BLaER1 treated with 17β-estradiol and CSF1 and Interleukin-3, amounts not matched to agents 10 nM and 100 nM (cell line): Measurements from ENCODE around the gene FLOT2.

Experiments used
- H3K27ac ChIP-seq, 11 experiments: shearing (Covaris generic); formaldehyde crosslinking; 2 replicates each; pipeline ENCODE4 v1.8.1; 2022
- H3K27me3 ChIP-seq, 11 experiments: shearing (Covaris generic); formaldehyde crosslinking; 2 replicates each; pipeline ENCODE4 v1.8.1; 2022
- H3K36me3 ChIP-seq, 11 experiments: shearing (Covaris generic); formaldehyde crosslinking; 2 replicates each; pipeline ENCODE4 v1.8.1; 2022
- H3K4me1 ChIP-seq, 10 experiments: shearing (Covaris generic); formaldehyde crosslinking; 2 replicates each; pipeline ENCODE4 v1.8.1; 2022
- H3K4me2 ChIP-seq, 11 experiments: shearing (Covaris generic); formaldehyde crosslinking; 2 replicates each; pipeline ENCODE4 v1.8.1; 2022
- H3K4me3 ChIP-seq, 10 experiments: shearing (Covaris generic); formaldehyde crosslinking; 2 replicates each; pipeline ENCODE4 v1.8.1; 2022
- H3K9ac ChIP-seq, 11 experiments: shearing (Covaris generic); formaldehyde crosslinking; 2 replicates each; pipeline ENCODE4 v1.8.1; 2022
- H3K9me3 ChIP-seq, 11 experiments: shearing (Covaris generic); formaldehyde crosslinking; replicated peaks in 1 of 11; 2 replicates each; pipeline ENCODE4 v1.8.1; 2022
- H4K20me1 ChIP-seq, 11 experiments: shearing (Covaris generic); formaldehyde crosslinking; 2 replicates each; pipeline ENCODE4 v1.8.1; 2022
- Cebpa-rat ChIP-seq, 11 experiments: shearing (Covaris generic); IDR thresholded peaks; 2 replicates each; pipeline ENCODE4 v1.8.1; 2022

The FLOT2 gene, protein sequence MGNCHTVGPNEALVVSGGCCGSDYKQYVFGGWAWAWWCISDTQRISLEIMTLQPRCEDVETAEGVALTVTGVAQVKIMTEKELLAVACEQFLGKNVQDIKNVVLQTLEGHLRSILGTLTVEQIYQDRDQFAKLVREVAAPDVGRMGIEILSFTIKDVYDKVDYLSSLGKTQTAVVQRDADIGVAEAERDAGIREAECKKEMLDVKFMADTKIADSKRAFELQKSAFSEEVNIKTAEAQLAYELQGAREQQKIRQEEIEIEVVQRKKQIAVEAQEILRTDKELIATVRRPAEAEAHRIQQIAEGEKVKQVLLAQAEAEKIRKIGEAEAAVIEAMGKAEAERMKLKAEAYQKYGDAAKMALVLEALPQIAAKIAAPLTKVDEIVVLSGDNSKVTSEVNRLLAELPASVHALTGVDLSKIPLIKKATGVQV

GRCh38 chr17:28896884-28897768 is at the start of gene FLOT2:
Gene FLOT2 (minus strand): TSS chr17:28897733. CDS start chr17:28897574, 159 bp downstream.
- H4K20me1 ChIP-seq: peaks cover 0 to 7% (median 0%) of the 10 kb centered on the region in 11 experiments; a peak in 2 of 22 replicates
- no peaks in the 10 kb centered on the region for H3K9me3 ChIP-seq
- peak within 1 kb of the TSS; percentile 70 to 91 (median 87) for H3K27ac ChIP-seq
- peak within 1 kb of the TSS; percentile 79 to 94 (median 90) for H3K4me3 ChIP-seq
- H3K36me3 ChIP-seq: peaks cover 0 to 26% (median 9%) of the 10 kb centered on the region in 11 experiments; a peak in 8 of 22 replicates
- H3K4me1 ChIP-seq: peaks cover 78 to 91% (median 82%) of the 10 kb centered on the region in 10 experiments
- TF ChIP-seq Cebpa-rat (IDR thresholded peaks at IDR 0.05): no peak
- H3K4me2 ChIP-seq: peak within 1 kb of the TSS; percentile 84 to 99 (median 92)
- peak within 1 kb of the TSS; percentile 82 to 91 (median 88) for H3K9ac ChIP-seq
- H3K27me3 ChIP-seq: no peaks in the 10 kb centered on the region

GRCh38 chr17:28946239-28946638 is 48.7 kb upstream of the FLOT2 start:
- Histone ChIP-seq H3K9me3 (no peaks in the 10 kb centered on the region), H3K4me2 (peak overlapping the region; percentile 79 to 93 (median 91)), H3K27ac (peak overlapping the region in 5 of 11 experiments; percentile 1 to 93 (median 34); a peak in 5 of 22 replicates), H3K27me3 (no peaks in the 10 kb centered on the region), H3K36me3 (peaks cover 41 to 77% (median 58%) of the 10 kb centered on the region in 11 experiments), H3K9ac (peak overlapping the region in 9 of 11 experiments; percentile 2 to 96 (median 92); a peak in 10 of 22 replicates), H4K20me1 (peaks cover 75 to 92% (median 79%) of the 10 kb centered on the region in 11 experiments), H3K4me3 (peak overlapping the region in 1 of 10 experiments; percentile 88; a peak in 1 of 20 replicates), H3K4me1 (peaks cover 45 to 69% (median 56%) of the 10 kb centered on the region in 10 experiments)
- TF ChIP-seq Cebpa-rat (IDR thresholded peaks at IDR 0.05): no peak

DNA sequence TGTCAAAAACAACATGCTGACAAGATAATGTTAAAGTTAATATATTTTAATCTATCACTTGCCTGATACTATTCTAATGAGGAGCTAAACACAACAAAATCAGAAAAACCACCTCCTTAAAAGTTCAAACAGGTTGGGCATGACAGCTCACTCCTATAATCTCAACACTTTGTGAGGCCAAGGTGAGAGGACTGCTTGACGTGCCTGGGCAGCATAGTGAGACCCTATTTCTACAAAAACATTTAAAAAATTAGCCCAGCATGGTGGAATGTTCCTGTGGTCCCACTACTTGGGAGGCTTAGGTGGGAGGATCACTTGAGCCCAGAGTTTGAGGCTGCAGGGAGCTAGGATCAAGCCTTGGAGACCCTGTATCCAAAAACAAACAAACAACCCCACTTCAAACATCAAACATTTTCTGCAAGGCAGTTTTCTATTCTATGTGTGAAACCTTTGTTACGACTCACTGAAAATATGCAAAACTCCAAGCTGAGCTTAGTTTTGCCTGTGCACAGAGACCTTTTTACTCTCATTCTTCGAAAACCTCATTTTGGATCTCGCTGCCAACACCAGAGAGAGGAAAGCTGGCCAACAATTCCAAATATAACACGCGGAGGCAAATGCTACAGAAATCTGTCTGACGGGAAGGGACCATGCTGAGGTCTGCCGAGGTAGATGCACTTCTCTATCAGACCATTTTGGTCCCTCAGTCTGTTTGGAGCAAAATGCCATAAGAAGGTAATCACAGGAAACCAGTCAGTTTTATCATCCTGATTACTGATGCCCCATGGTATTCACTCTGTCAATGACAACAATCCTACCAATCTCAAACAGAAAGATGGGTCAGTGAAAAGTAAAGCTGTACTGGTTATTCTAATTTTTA is 47.6 kb upstream of the FLOT2 start:
- peak overlapping the region in 1 of 11 experiments; percentile 91; a peak in 1 of 22 replicates for H3K9ac ChIP-seq
- H3K4me2 ChIP-seq: peak overlapping the region in 10 of 11 experiments; percentile 3 to 93 (median 88); a peak in 10 of 22 replicates
- H3K9me3 ChIP-seq: no peaks in the 10 kb centered on the region
- peaks cover 87 to 100% (median 90%) of the 10 kb centered on the region in 11 experiments for H4K20me1 ChIP-seq
- H3K4me1 ChIP-seq: peaks cover 56 to 80% (median 68%) of the 10 kb centered on the region in 10 experiments
- no peak overlapping the region for H3K4me3 ChIP-seq
- no peak for TF ChIP-seq Cebpa-rat (IDR thresholded peaks at IDR 0.05)
- H3K27me3 ChIP-seq: no peaks in the 10 kb centered on the region
- peaks cover 47 to 84% (median 65%) of the 10 kb centered on the region in 11 experiments for H3K36me3 ChIP-seq
- H3K27ac ChIP-seq: no peak overlapping the region

- Histone ChIP-seq H3K27ac (no peak overlapping the region), H3K9ac (no peak overlapping the region), H3K4me1 (peaks cover 64 to 88% (median 75%) of the 10 kb centered on the region in 10 experiments), H4K20me1 (peaks cover 90 to 100% (median 96%) of the 10 kb centered on the region in 11 experiments), H3K4me2 (peak overlapping the region in 2 of 11 experiments; percentile 1 to 18; a peak in 1 of 22 replicates), H3K4me3 (no peak overlapping the region), H3K27me3 (no peaks in the 10 kb centered on the region), H3K36me3 (peaks cover 50 to 91% (median 67%) of the 10 kb centered on the region in 11 experiments), H3K9me3 (no peaks in the 10 kb centered on the region)
- TF ChIP-seq Cebpa-rat (IDR thresholded peaks at IDR 0.05): no peak
Measured at GRCh38 chr17:28944343-28944742, 46.8 kb upstream of the FLOT2 start.

GRCh38 chr17:28942925-28943324 is 45.4 kb upstream of the FLOT2 start:
- H3K9me3 ChIP-seq: no peaks in the 10 kb centered on the region
- no peak overlapping the region for H3K9ac ChIP-seq
- H4K20me1 ChIP-seq: peaks cover 92 to 100% (median 100%) of the 10 kb centered on the region in 11 experiments
- peak overlapping the region in 3 of 11 experiments; percentile 8 to 22 (median 9); a peak in 3 of 22 replicates for H3K4me2 ChIP-seq
- H3K27me3 ChIP-seq: no peaks in the 10 kb centered on the region
- TF ChIP-seq Cebpa-rat (IDR thresholded peaks at IDR 0.05): no peak
- no peak overlapping the region for H3K27ac ChIP-seq
- H3K4me1 ChIP-seq: peaks cover 74 to 99% (median 83%) of the 10 kb centered on the region in 10 experiments
- H3K4me3 ChIP-seq: no peak overlapping the region
- peaks cover 54 to 96% (median 74%) of the 10 kb centered on the region in 11 experiments for H3K36me3 ChIP-seq

- no peaks in the 10 kb centered on the region for H3K27me3 ChIP-seq
- peak overlapping the region in 3 of 11 experiments; percentile 5 to 40 (median 20); a peak in 4 of 22 replicates for H3K9ac ChIP-seq
- H3K4me2 ChIP-seq: peak overlapping the region; percentile 63 to 87 (median 80)
- H3K27ac ChIP-seq: peak overlapping the region in 3 of 11 experiments; percentile 6 to 34 (median 19); a peak in 3 of 22 replicates
- H4K20me1 ChIP-seq: peaks cover 91 to 100% (median 100%) of the 10 kb centered on the region in 11 experiments
- H3K4me1 ChIP-seq: peaks cover 74 to 99% (median 83%) of the 10 kb centered on the region in 10 experiments
- 0 out of 20 replicates have a peak overlapping the region, but pooled peaks of 1 of the 10 experiments have one; percentile 4 for H3K4me3 ChIP-seq
- peaks cover 45 to 90% (median 61%) of the 10 kb centered on the region in 11 experiments for H3K36me3 ChIP-seq
- no peak for TF ChIP-seq Cebpa-rat (IDR thresholded peaks at IDR 0.05)
- no peaks in the 10 kb centered on the region for H3K9me3 ChIP-seq
Measured at GRCh38 chr17:28941251-28941650, 43.7 kb upstream of the FLOT2 start.

DNA sequence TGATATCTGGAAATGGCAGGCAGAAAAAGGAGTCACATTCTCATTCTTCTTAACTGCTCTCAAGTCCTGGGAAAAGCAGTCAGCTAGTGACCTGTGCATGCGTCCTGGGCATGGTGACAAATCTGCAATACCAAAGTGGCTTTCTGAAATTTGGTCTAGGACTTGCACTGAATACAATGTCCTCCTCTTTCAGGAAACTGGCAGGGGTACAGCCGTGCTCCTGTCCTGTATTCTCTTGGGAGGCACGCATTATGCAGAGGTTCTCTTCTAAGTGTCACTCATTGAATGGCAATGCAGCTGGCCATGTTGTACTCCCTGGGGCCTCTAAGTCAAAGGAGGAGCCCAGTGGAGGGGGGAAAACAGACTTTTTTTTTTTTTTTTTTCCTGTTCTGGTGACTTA is 43.1 kb upstream of the FLOT2 start:
- Histone ChIP-seq H3K9me3 (no peaks in the 10 kb centered on the region), H3K27ac (peak overlapping the region in 3 of 11 experiments; percentile 6 to 34 (median 19); a peak in 4 of 22 replicates), H3K27me3 (no peaks in the 10 kb centered on the region), H3K4me2 (peak overlapping the region; percentile 63 to 87 (median 80)), H4K20me1 (peaks cover 86 to 100% (median 100%) of the 10 kb centered on the region in 11 experiments), H3K4me3 (0 out of 20 replicates have a peak overlapping the region, but pooled peaks of 1 of the 10 experiments have one; percentile 4), H3K9ac (peak overlapping the region in 6 of 11 experiments; percentile 1 to 40 (median 14); a peak in 4 of 22 replicates), H3K36me3 (peaks cover 43 to 89% (median 64%) of the 10 kb centered on the region in 11 experiments), H3K4me1 (peaks cover 74 to 99% (median 83%) of the 10 kb centered on the region in 10 experiments)
- no peak for TF ChIP-seq Cebpa-rat (IDR thresholded peaks at IDR 0.05)
